CD4-positive, alpha-beta T cell treated with Interferon alpha-2 for 1 hour (primary cell): ENCODE results near the gene PTPRN2.
"Not testable (repeated sequence)": the region's sequence is repeated elsewhere in the genome, so short reads cannot be mapped to it uniquely, and the experiment has no call there.

Experiments
- DNase-seq, 2 donors: peaks; one replicate each; pipeline ENCODE4 v3.0.0-alpha.2; 2020 to 2022

Gene PTPRN2

GRCh38 chr7:157745721-157746709 is 841.6 kb downstream of the PTPRN2 start:
- no peak for DNase-seq

- no peak for DNase-seq
Observed at GRCh38 chr7:157744786-157745601, 842.6 kb downstream of the PTPRN2 start.

GRCh38 chr7:157743781-157744525 is 843.7 kb downstream of the PTPRN2 start:
- no peak for DNase-seq

- DNase-seq, result no peak
Observed at GRCh38 chr7:157740251-157740798, 847.3 kb downstream of the PTPRN2 start.

GRCh38 chr7:157739650-157740049 is 848.0 kb downstream of the PTPRN2 start:
- DNase-seq, result no peak

- DNase-seq, result no peak
Observed at GRCh38 chr7:157739031-157739430, 848.6 kb downstream of the PTPRN2 start.

- no peak for DNase-seq
Observed at GRCh38 chr7:157738066-157738460, 849.6 kb downstream of the PTPRN2 start.

- DNase-seq, result no peak
Observed at GRCh38 chr7:157737151-157738065, 850.2 kb downstream of the PTPRN2 start.

GRCh38 chr7:157736341-157736740 is 851.3 kb downstream of the PTPRN2 start:
- DNase-seq, result no peak

- DNase-seq, result no peak
Observed at GRCh38 chr7:157735826-157736225, 851.8 kb downstream of the PTPRN2 start.

GRCh38 chr7:157734676-157735640 is 852.7 kb downstream of the PTPRN2 start:
- no peak for DNase-seq

- not testable (repeated sequence) for DNase-seq
Observed at GRCh38 chr7:157733760-157734395, 853.7 kb downstream of the PTPRN2 start.

GRCh38 chr7:157731126-157731525 is 856.5 kb downstream of the PTPRN2 start:
- DNase-seq, result no peak

- no peak for DNase-seq
Observed at GRCh38 chr7:157730614-157731013, 857.0 kb downstream of the PTPRN2 start.

GRCh38 chr7:157729566-157729965 is 858.1 kb downstream of the PTPRN2 start:
- DNase-seq, result no peak

GRCh38 chr7:157727964-157728615 is 859.5 kb downstream of the PTPRN2 start:
- no peak for DNase-seq

- no peak for DNase-seq
Observed at GRCh38 chr7:157726764-157727163, 860.9 kb downstream of the PTPRN2 start.

- not testable (repeated sequence) for DNase-seq
Observed at GRCh38 chr7:157725312-157725711, 862.3 kb downstream of the PTPRN2 start.

GRCh38 chr7:157723205-157723604 is 864.4 kb downstream of the PTPRN2 start:
- DNase-seq, result no peak
